Measurements from ENCODE around the gene SLC25A22. TPM values are rescaled to one million over a fixed set of nuclear protein-coding genes. Genes with fewer than 3 reads are reported as not detected.

The SLC25A22 gene
- total and polyA plus RNA-seq, 12 donors: 2.2 to 11.1 (median 4.0) TPM

- no peak for TF ChIP-seq CTCF (IDR thresholded peaks at IDR 0.05)
- Histone ChIP-seq H3K4me1 (peaks cover 24 to 93% (median 81%) of the 10 kb centered on the region in 9 donors), H3K9me3 (no peaks in the 10 kb centered on the region), H3K4me3 (peak overlapping the region; percentile 36 to 91 (median 79)), H3K36me3 (peaks cover 0 to 32% (median 27%) of the 10 kb centered on the region in 9 donors), H3K27me3 (peaks cover 0 to 36% (median 0%) of the 10 kb centered on the region in 7 donors), H3K27ac (peak overlapping the region; percentile 73 to 99 (median 96))
- DNase-seq (no peak), ATAC-seq (no peak)
- 39 to 50% methylated on average over 9 of the region's 9 CpGs for WGBS, 2 donors
- intact Hi-C loops (cut with DNase I): loop anchor here in 1 of 10 donors (1.0 kb wide), 1 partner anchor 33 kb away; no protein-coding TSS in a partner anchor
Observed at GRCh38 chr11:833849-834311, 35.8 kb upstream of the SLC25A22 start.

GRCh38 chr11:833114-833791 lies 35.2 kb upstream of the SLC25A22 start:
- Histone ChIP-seq H3K27me3 (peaks cover 0 to 42% (median 0%) of the 10 kb centered on the region in 7 donors), H3K36me3 (peaks cover 0 to 26% (median 21%) of the 10 kb centered on the region in 9 donors), H3K9me3 (no peaks in the 10 kb centered on the region), H3K27ac (peak overlapping the region; percentile 73 to 99 (median 96)), H3K4me3 (peak overlapping the region; percentile 36 to 91 (median 79)), H3K4me1 (peaks cover 31 to 93% (median 81%) of the 10 kb centered on the region in 9 donors)
- intact Hi-C loops (cut with DNase I): no loop called here
- 0 to 1% methylated on average over 49 to 53 of the region's 55 CpGs for WGBS, 2 donors
- no peak for TF ChIP-seq CTCF (IDR thresholded peaks at IDR 0.05)
- ATAC-seq: peak; percentile 7 to 38 (median 22)
- peak in 1 of 2 donors; percentile 72 for DNase-seq

- TF ChIP-seq CTCF (IDR thresholded peaks at IDR 0.05): peak in 1 of 9 donors; percentile 28
- Histone ChIP-seq H3K27ac (peak within 1 kb of the TSS; percentile 73 to 99 (median 96)), H3K9me3 (no peaks in the 10 kb centered on the region), H3K27me3 (peaks cover 0 to 48% (median 0%) of the 10 kb centered on the region in 7 donors), H3K4me3 (peak within 1 kb of the TSS; percentile 36 to 91 (median 79)), H3K4me1 (peaks cover 37 to 93% (median 87%) of the 10 kb centered on the region in 9 donors), H3K36me3 (peaks cover 0 to 20% (median 16%) of the 10 kb centered on the region in 9 donors)
- DNase-seq (peak in 1 of 2 donors; percentile 60), ATAC-seq (peak in 7 of 8 donors; percentile 3 to 42 (median 24))
- 1 to 2% methylated on average over 43 to 59 of the region's 67 CpGs for WGBS, 2 donors
- intact Hi-C loops (cut with DNase I): no loop called here
Observed at GRCh38 chr11:832529-833113, 34.5 kb upstream of the SLC25A22 start, which contains the start of gene CD151. Gene CD151, plus strand, starts transcription at chr11:832952. Its CDS starts 3,118 bp downstream, at chr11:836070.

GRCh38 chr11:831961-832528 lies 34.0 kb upstream of the SLC25A22 start:
- no peak for TF ChIP-seq CTCF (IDR thresholded peaks at IDR 0.05)
- WGBS, 2 donors: 74 to 76% methylated on average over 23 of the region's 23 CpGs
- intact Hi-C loops (cut with DNase I): no loop called here
- Histone ChIP-seq H3K27ac (peak overlapping the region; percentile 73 to 99 (median 95)), H3K4me1 (peaks cover 39 to 92% (median 86%) of the 10 kb centered on the region in 9 donors), H3K27me3 (peaks cover 0 to 54% (median 0%) of the 10 kb centered on the region in 7 donors), H3K4me3 (peak overlapping the region in 9 of 10 donors; percentile 55 to 91 (median 75)), H3K9me3 (no peaks in the 10 kb centered on the region), H3K36me3 (peaks cover 0 to 15% (median 10%) of the 10 kb centered on the region in 9 donors)
- ATAC-seq (no peak), DNase-seq (no peak)
